IMR-90 (cell line): ENCODE data around the gene AGAP1.

Experiments used
- BHLHE40 ChIP-seq: fragments of 150-350 bp; IDR thresholded peaks from 2 replicates; pipeline ENCODE4 v1.6.1; 2016; ENCODE audit warnings: mild to moderate bottlenecking, low read depth, low read length
- CEBPB ChIP-seq: IDR thresholded peaks from 2 replicates; pipeline ENCODE4 v1.6.1; 2012; ENCODE audit warnings: low read depth, low read length, improper control_type of control experiment
- CTCF ChIP-seq: conservative IDR thresholded peaks from 2 replicates; pipeline ENCODE4 v1.5.1; 2012; ENCODE audit warnings: mild to moderate bottlenecking, low read depth, low read length, improper control_type of control experiment
- FOS ChIP-seq: fragments of 150-350 bp; IDR thresholded peaks from 2 replicates; pipeline ENCODE4 v1.6.1; 2016; ENCODE audit warnings: low read depth, low read length
- MAFK ChIP-seq: IDR thresholded peaks from 2 replicates; pipeline ENCODE4 v1.6.1; 2012; ENCODE audit warnings: low read depth, low read length, improper control_type of control experiment
- MAZ ChIP-seq: IDR thresholded peaks from 2 replicates; pipeline ENCODE4 v1.6.1; 2012; ENCODE audit warnings: low read depth, mild to moderate bottlenecking, low read length, improper control_type of control experiment, moderate library complexity, borderline replicate concordance
- MXI1 ChIP-seq: IDR thresholded peaks from 2 replicates; pipeline ENCODE4 v1.6.1; 2012; ENCODE audit warnings: low read depth, mild to moderate bottlenecking, low read length, moderate library complexity, borderline replicate concordance
- POLR2A ChIP-seq: IDR thresholded peaks from 2 replicates; pipeline ENCODE4 v1.6.1; 2012; ENCODE audit warnings: mild to moderate bottlenecking, low read depth, low read length
- RAD21 ChIP-seq: IDR thresholded peaks from 2 replicates; pipeline ENCODE4 v1.6.1; 2012; ENCODE audit warnings: low read length, improper control_type of control experiment
- SMC3 ChIP-seq: fragments of 150-350 bp; IDR thresholded peaks from 2 replicates; pipeline ENCODE4 v1.6.1; 2016; ENCODE audit warnings: low read depth, mild to moderate bottlenecking, antibody characterized with exemption, low read length, moderate library complexity
- USF2 ChIP-seq: fragments of 150-350 bp; IDR thresholded peaks from 2 replicates; pipeline ENCODE4 v1.6.1; 2017; ENCODE audit warnings: mild to moderate bottlenecking, antibody characterized with exemption, low read length, low read depth
- TF ChIP-seq, protein P1 (sequence below): fragments of 150-350 bp; IDR thresholded peaks from 2 replicates; pipeline ENCODE4 v1.6.1; 2016; ENCODE audit warnings: low read depth, mild to moderate bottlenecking, low read length, moderate library complexity, borderline replicate concordance

GRCh38 chr2:235557903-235558302 lies 64.1 kb downstream of the AGAP1 start:
- TF ChIP-seq CTCF, result no peak
- no peak for TF ChIP-seq POLR2A
- TF ChIP-seq BHLHE40, result no peak
- TF ChIP-seq MAFK, result no peak
- TF ChIP-seq CEBPB, result no peak
- TF ChIP-seq FOS, result no peak
- TF ChIP-seq RAD21, result no peak
- TF ChIP-seq MXI1, result no peak
- no peak for TF ChIP-seq USF2
- TF ChIP-seq, protein P1, sequence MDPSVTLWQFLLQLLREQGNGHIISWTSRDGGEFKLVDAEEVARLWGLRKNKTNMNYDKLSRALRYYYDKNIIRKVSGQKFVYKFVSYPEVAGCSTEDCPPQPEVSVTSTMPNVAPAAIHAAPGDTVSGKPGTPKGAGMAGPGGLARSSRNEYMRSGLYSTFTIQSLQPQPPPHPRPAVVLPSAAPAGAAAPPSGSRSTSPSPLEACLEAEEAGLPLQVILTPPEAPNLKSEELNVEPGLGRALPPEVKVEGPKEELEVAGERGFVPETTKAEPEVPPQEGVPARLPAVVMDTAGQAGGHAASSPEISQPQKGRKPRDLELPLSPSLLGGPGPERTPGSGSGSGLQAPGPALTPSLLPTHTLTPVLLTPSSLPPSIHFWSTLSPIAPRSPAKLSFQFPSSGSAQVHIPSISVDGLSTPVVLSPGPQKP, result no peak
- TF ChIP-seq MAZ, result no peak
- no peak for TF ChIP-seq SMC3
